Retinal pigment epithelial cell (primary cell): ENCODE results near the gene COBL.

Source experiments
- DNase-seq: peaks from one replicate; pipeline ENCODE4 v3.0.0-alpha.2; 2010; ENCODE audit warnings: low read depth
- H3K4me3 ChIP-seq: 2 replicates; pipeline ENCODE4 v1.5.1; 2011; ENCODE audit warnings: mild to moderate bottlenecking, low read length, control low read depth, moderate library complexity
- CTCF ChIP-seq: conservative IDR thresholded peaks from 2 replicates; pipeline ENCODE4 v1.5.1; 2011; ENCODE audit warnings: low read depth, low read length, control low read depth, inconsistent platforms

The COBL gene

GRCh38 chr7:51070151-51070550, 246.5 kb downstream of the COBL start:
- DNase-seq: no peak
- TF ChIP-seq CTCF: no peak
- H3K4me3 ChIP-seq: no peak overlapping the region

- DNase-seq: no peak
- no peak for TF ChIP-seq CTCF
- no peak overlapping the region for H3K4me3 ChIP-seq
Observed at GRCh38 chr7:51069411-51070083, 247.1 kb downstream of the COBL start.

GRCh38 chr7:51068401-51068800, 248.2 kb downstream of the COBL start:
- DNase-seq: no peak
- TF ChIP-seq CTCF: no peak
- no peak overlapping the region for H3K4me3 ChIP-seq

- DNase-seq: peak; percentile 43
- peak; percentile 86 for TF ChIP-seq CTCF
- H3K4me3 ChIP-seq: no peak overlapping the region
Observed at GRCh38 chr7:51067757-51068156, 248.9 kb downstream of the COBL start.

GRCh38 chr7:51067258-51067657, 249.4 kb downstream of the COBL start:
- H3K4me3 ChIP-seq: no peak overlapping the region
- no peak for DNase-seq
- TF ChIP-seq CTCF: no peak

- DNase-seq: no peak
- H3K4me3 ChIP-seq: no peak overlapping the region
- TF ChIP-seq CTCF: no peak
Observed at GRCh38 chr7:51066405-51066882, 250.2 kb downstream of the COBL start.

- DNase-seq: no peak
- no peak overlapping the region for H3K4me3 ChIP-seq
- no peak for TF ChIP-seq CTCF
Observed at GRCh38 chr7:51065766-51066165, 250.8 kb downstream of the COBL start.
